Measurements from ENCODE around the gene SLC9A9.
A peak's percentile ranks its signal among the peaks of the same experiment; 100 is the strongest.
"Not testable (repeated sequence)": the region's sequence is repeated elsewhere in the genome, so short reads cannot be mapped to it uniquely, and the experiment has no call there.

SLC9A9 gene

GRCh38 chr3:143306407-143306806, 541.9 kb downstream of the SLC9A9 start:
- no peak for DNase-seq

DNA sequence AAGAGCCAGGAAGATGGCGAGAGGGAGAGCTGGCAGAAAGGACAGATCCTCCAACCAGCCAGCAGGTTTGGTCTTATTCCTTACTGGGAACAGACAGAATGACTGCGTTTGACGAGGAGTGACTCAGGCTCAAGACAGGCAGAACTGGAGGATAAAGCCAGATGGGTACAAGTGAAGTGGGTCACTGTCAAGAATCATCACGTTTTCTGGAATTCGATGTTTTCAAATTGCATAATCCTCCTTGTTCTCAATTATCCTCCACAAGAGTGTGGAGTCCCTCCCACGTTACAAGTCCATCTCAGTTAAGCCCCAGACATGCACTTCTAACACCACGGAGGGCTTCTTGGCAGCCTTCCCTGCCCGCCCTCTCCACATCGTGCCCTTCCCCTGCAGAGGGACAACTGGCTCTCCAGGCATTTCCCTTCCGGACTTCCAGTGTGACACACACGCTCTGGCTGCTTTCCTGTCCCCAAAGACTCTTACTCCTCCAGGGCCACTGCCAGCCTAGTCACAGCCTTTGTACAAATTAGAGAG, 545.6 kb downstream of the SLC9A9 start:
- DNase-seq: peak; percentile 56

- no peak for DNase-seq
These were observed 547.0 kb downstream of the SLC9A9 start for GRCh38 chr3:143301031-143301901.

GRCh38 chr3:143298886-143299535, 549.3 kb downstream of the SLC9A9 start:
- no peak for DNase-seq

DNA sequence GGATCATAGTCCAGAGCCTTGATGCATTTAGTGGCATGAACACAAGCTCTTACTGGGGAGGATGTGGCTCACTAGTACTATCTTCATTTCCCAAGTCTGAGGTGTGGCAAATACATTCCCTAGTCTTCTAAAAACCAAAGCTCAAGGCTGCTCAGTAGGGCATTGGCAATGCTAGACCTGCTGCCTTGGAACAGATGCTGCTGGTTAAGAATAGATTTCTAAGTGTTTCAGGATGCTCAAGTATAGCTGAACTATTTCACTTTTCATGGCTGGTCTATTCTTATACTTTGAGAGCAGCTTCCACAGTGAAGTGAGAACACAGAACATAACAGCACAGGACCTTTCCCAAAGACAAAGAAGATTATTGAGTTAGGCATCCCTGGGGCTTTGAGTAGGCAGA, 549.9 kb downstream of the SLC9A9 start:
- no peak for DNase-seq

DNA sequence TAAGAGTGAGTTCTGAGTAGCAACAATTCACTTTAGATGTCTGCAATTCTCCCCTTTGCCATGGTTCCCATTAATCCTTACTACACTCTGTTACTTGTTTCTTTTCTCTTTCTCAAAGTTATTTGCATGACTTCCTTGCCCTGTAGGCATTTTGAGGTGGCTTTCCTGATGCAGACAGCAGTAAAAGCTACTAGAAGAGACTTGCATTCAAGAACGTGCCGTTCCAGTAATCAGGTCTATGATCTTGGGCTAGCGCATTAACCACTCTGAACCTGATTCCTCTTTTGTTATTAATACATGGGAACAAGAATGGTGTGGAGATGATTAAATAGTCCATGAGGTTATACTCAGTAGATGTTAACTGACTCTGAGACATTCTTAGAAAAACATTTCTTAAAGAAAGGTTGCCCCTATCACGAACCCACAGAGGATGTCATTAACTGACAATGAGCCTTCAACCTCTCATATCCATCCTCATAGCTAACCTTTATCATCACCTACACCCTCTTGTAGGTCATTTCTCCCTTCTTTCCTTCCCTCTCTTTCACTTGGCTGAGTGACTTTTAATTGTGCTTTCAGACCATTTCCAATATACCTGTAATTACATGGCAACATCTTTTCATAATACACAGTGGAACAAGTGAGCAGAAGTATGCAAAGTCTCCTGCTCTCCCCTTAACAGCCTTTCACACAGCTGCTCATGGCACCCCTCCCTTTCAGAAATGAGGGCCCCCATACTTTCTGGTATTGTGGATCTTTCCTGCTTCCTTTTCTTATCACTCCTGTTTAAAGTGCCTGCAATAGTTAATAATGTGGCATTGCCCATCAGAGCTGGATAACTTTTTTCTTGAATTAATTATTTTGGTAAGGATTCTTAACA, 552.8 kb downstream of the SLC9A9 start:
- DNase-seq: no peak

- DNase-seq: no peak
These were observed 554.1 kb downstream of the SLC9A9 start for GRCh38 chr3:143294188-143294587.

GRCh38 chr3:143291836-143292447, 556.3 kb downstream of the SLC9A9 start:
- no peak for DNase-seq

DNA sequence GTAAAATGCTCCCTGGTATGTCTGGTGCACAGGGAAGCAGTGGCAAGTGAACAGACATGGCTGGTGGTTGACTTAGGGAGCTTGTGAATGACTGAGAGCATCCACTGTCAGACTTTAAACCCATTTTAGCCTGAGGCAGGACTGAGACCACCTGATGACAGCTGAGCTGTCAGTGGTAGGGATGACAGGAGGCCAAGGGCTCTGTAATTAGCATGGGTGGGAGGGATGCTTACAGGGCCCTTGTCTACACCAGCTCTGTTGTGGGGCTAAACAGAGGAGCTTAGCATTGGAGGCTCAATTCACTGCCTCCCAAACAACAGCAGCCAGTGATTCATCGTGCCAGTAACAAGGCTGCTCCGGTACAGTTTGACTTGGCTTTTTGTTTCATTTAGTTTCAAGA, 559.3 kb downstream of the SLC9A9 start:
- no peak for DNase-seq

GRCh38 chr3:143287403-143287802, 560.9 kb downstream of the SLC9A9 start:
- DNase-seq: no peak

GRCh38 chr3:143286392-143287010, 561.8 kb downstream of the SLC9A9 start:
- no peak for DNase-seq

GRCh38 chr3:143283432-143284128, 564.7 kb downstream of the SLC9A9 start:
- no peak for DNase-seq

- DNase-seq: no peak
These were observed 567.3 kb downstream of the SLC9A9 start for GRCh38 chr3:143280984-143281383.

DNA sequence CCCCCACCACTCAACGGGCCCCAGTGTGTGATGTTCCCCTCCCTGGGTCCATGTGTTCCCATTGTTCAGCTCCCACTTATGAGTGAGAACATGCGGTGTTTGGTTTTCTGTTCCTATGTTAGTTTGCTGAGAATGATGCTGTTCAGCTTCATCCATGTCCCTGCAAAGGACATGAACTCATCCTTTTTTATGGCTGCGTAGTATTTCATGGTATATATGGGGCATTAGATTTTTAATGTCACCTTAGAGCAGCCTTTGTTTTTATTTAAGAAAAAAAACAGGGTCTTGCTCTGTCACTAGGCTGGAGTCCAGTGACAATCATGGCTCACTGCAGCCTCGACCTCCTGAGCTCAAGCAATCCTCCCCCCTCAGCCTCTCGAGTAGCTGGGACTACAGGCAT, 568.7 kb downstream of the SLC9A9 start:
- not testable (repeated sequence) for DNase-seq

- no peak for DNase-seq
These were observed 569.5 kb downstream of the SLC9A9 start for GRCh38 chr3:143278721-143279120.

DNA sequence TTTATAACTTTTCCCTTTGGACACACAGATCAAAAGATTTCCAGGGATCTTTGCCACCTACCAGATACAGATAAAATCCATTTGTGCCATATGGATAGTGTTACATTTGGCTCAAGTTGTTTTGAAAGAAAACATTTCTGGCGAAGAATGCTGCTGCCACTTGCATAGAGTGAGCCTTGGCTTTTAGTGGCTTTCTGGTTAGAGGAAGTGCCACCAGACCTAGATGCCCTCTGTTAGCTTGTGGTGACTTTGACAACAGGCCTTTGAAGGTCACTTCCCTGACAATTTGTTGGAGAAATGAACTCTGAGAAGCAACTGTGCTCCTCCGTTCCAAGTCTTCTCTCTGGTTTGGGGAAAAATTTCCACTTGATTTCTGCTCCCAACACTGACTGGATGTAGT, 570.7 kb downstream of the SLC9A9 start:
- DNase-seq: no peak

- no peak for DNase-seq
These were observed 571.7 kb downstream of the SLC9A9 start for GRCh38 chr3:143276592-143276991.

- DNase-seq: no peak
These were observed 574.1 kb downstream of the SLC9A9 start for GRCh38 chr3:143273975-143274690.

- no peak for DNase-seq
These were observed 577.1 kb downstream of the SLC9A9 start for GRCh38 chr3:143271136-143271535.

- DNase-seq: no peak
These were observed 578.5 kb downstream of the SLC9A9 start for GRCh38 chr3:143269741-143270140.

DNA sequence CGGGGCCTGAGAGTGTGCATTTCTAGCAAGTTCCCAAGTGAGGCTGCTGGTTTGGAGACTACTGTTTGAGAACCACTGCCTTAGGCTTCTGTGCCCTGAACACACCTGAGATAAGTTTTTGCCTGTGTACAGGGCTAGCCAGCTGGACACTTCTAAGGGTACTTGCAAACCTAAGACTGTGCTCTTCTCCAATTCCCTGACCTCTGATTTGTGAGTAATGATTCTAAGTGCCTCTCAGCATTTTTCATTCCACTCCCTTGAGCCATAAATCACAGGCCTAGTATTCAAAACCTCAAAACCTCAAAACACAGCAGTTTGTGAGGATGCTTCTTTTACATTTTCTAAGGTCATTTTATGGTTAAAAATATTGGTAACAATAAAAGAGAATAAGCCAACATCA, 580.3 kb downstream of the SLC9A9 start:
- peak; percentile 22 for DNase-seq
